GM23248 (cell line): ENCODE data around the gene DAB1.

Source experiments
- EZH2 ChIP-seq: fragments of 200-600 bp; sonication (generic); IDR thresholded peaks from 2 replicates; pipeline ENCODE4 v1.6.1; 2018; ENCODE audit warnings: antibody characterized with exemption, mild to moderate bottlenecking; ENCODE audit not compliant: insufficient read depth, poor library complexity, severe bottlenecking
- EZH2phosphoT487 ChIP-seq: fragments of 200-600 bp; sonication (generic); IDR thresholded peaks from 2 replicates; pipeline ENCODE4 v1.6.1; 2018; ENCODE audit warnings: antibody characterized with exemption, moderate library complexity, mild to moderate bottlenecking, low read depth; ENCODE audit not compliant: insufficient read depth

DNA sequence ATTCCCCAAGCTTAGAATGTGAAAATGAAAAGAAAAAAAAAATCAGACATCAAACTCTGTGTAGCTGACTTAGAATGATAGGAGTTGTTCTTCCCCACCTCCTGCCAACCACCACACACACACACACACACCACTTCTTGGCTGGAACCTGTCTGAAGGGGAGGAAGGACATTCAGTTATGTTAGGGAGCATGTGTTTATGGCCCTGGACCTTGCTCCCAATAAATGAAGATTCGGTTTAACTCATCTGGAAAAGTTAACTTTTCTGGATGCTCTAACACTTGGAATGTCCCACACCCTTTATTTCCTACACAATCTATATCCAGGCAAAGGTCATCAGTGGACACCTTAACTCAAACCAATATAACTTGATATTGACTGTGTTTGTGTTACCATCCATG is 112.4 kb downstream of the DAB1 start:
- TF ChIP-seq EZH2, result no peak
- TF ChIP-seq EZH2phosphoT487, result no peak
